ENCODE measurements around the gene LAGE3. TPM values are rescaled to one million over a fixed set of nuclear protein-coding genes. Genes with fewer than 3 reads are reported as not detected.

The LAGE3 gene
- total and polyA plus RNA-seq, 2 donors from 2014 or later = 10.0 to 29.0 TPM

DNA sequence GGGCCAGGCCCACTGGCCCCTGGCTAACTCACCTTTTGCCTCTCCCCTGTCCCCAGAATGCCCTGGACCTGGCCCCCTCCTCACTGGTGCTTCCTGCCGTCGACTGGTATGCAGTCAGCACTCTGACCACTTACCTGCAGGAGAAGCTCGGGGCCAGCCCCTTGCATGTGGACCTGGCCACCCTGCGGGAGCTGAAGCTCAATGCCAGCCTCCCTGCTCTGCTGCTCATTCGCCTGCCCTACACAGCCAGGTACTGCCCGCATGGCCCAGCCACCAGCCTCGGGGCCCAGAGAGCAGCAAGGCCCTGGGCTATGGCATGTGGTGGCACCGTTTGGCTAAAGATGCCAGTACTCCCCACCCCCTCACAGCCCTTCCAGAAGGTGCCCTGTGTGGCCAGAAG lies 46.9 kb downstream of the LAGE3 start:
- no peak for FAIRE-seq
- no peaks in the 10 kb centered on the region for H3K9me3 ChIP-seq (ENCODE audit: control insufficient read depth in 2 of 3, insufficient read depth in 1 of 3, low read length in 3 of 3)
- H3K4me1 ChIP-seq (ENCODE audit: control insufficient read depth in 2 of 3, insufficient read depth in 2 of 3, low read depth in 1 of 3, low read length in 3 of 3) = peaks cover 0 to 5% (median 0%) of the 10 kb centered on the region in 3 donors
- intact Hi-C loops (cut with DNase I) = no loop called here
- H3K4me3 ChIP-seq (ENCODE audit: low read length in 3 of 3) = no peak overlapping the region
- H3K27me3 ChIP-seq (ENCODE audit: control insufficient read depth, insufficient read depth, low read length) = no peaks in the 10 kb centered on the region
- H3K27ac ChIP-seq (ENCODE audit: low read depth in 2 of 2, low read length in 2 of 2) = no peak overlapping the region
- no peak overlapping the region for H3K9ac ChIP-seq (ENCODE audit: low read length in 3 of 3)
- peak in 1 of 5 donors; percentile 23 for DNase-seq
- TF ChIP-seq, protein P1, sequence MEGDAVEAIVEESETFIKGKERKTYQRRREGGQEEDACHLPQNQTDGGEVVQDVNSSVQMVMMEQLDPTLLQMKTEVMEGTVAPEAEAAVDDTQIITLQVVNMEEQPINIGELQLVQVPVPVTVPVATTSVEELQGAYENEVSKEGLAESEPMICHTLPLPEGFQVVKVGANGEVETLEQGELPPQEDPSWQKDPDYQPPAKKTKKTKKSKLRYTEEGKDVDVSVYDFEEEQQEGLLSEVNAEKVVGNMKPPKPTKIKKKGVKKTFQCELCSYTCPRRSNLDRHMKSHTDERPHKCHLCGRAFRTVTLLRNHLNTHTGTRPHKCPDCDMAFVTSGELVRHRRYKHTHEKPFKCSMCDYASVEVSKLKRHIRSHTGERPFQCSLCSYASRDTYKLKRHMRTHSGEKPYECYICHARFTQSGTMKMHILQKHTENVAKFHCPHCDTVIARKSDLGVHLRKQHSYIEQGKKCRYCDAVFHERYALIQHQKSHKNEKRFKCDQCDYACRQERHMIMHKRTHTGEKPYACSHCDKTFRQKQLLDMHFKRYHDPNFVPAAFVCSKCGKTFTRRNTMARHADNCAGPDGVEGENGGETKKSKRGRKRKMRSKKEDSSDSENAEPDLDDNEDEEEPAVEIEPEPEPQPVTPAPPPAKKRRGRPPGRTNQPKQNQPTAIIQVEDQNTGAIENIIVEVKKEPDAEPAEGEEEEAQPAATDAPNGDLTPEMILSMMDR (IDR thresholded peaks at IDR 0.05; ENCODE audit: borderline replicate concordance, extremely low read depth, insufficient read depth) = no peak
- H3K36me3 ChIP-seq (ENCODE audit: control insufficient read depth in 2 of 3, insufficient read depth in 3 of 3, low read length in 3 of 3) = peaks cover 0 to 10% (median 4%) of the 10 kb centered on the region in 3 donors

DNA sequence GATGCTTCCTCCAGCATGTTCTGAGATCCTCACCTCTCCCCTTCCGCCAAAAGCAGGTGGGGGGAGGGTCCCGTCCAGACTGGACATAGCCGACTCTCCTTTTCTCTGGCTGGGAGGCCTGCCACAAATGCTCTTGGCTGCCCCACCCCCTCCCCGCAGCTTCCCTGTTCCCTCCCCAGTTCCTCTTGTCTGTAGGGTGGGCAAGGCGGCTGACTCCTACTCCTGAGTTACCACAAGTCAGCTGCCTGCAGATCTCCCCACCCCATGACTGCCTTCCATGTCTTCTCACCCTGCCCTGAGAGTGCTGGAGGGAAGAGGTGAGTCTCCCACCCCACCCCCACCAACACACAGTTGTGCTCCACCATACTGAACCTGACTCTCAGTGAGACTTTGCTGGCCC lies 47.7 kb downstream of the LAGE3 start:
- FAIRE-seq (no peak), DNase-seq (peak in 1 of 5 donors; percentile 49)
- Histone ChIP-seq H3K4me3 (ENCODE audit: low read length in 3 of 3) (no peak overlapping the region), H3K27me3 (ENCODE audit: control insufficient read depth, insufficient read depth, low read length) (no peaks in the 10 kb centered on the region), H3K9me3 (ENCODE audit: control insufficient read depth in 2 of 3, insufficient read depth in 1 of 3, low read length in 3 of 3) (no peaks in the 10 kb centered on the region), H3K36me3 (ENCODE audit: control insufficient read depth in 2 of 3, insufficient read depth in 3 of 3, low read length in 3 of 3) (peaks cover 0 to 10% (median 4%) of the 10 kb centered on the region in 3 donors), H3K27ac (ENCODE audit: low read depth in 2 of 2, low read length in 2 of 2) (no peak overlapping the region), H3K9ac (ENCODE audit: low read length in 3 of 3) (no peak overlapping the region), H3K4me1 (ENCODE audit: control insufficient read depth in 2 of 3, insufficient read depth in 2 of 3, low read depth in 1 of 3, low read length in 3 of 3) (peaks cover 0 to 5% (median 0%) of the 10 kb centered on the region in 3 donors)
- TF ChIP-seq, protein P1 (IDR thresholded peaks at IDR 0.05; ENCODE audit: borderline replicate concordance, extremely low read depth, insufficient read depth) = no peak
- intact Hi-C loops (cut with DNase I) = no loop called here

DNA sequence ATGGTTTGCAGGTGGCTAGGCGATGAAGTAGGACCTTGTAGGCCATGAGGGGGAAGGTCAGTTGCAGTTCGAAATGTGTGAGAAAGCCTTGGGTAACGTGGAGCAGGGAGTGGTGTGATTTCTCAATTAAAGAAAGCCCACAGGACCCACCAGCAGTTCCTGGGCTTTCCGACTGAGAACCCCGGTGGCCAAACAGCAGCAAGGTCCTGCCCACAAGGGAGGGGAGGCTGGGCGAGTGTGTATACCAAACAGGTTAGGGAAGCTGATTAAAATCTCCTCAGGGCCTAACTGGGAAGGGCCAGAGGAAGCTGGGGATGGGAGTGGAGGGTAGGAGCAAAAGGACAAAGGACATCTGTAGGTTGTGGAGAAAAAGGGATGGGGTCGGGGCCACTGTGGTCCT lies 48.2 kb downstream of the LAGE3 start:
- Histone ChIP-seq H3K4me3 (ENCODE audit: low read length in 3 of 3) (peak overlapping the region in 2 of 3 donors; percentile 7 to 17), H3K9me3 (ENCODE audit: control insufficient read depth in 2 of 3, insufficient read depth in 1 of 3, low read length in 3 of 3) (no peaks in the 10 kb centered on the region), H3K27ac (ENCODE audit: low read depth in 2 of 2, low read length in 2 of 2) (peak overlapping the region in 1 of 2 donors; percentile 60), H3K9ac (ENCODE audit: low read length in 3 of 3) (peak overlapping the region in 1 of 3 donors; percentile 26), H3K27me3 (ENCODE audit: control insufficient read depth, insufficient read depth, low read length) (no peaks in the 10 kb centered on the region), H3K36me3 (ENCODE audit: control insufficient read depth in 2 of 3, insufficient read depth in 3 of 3, low read length in 3 of 3) (peaks cover 0 to 10% (median 4%) of the 10 kb centered on the region in 3 donors), H3K4me1 (ENCODE audit: control insufficient read depth in 2 of 3, insufficient read depth in 2 of 3, low read depth in 1 of 3, low read length in 3 of 3) (peaks cover 0 to 5% (median 0%) of the 10 kb centered on the region in 3 donors)
- TF ChIP-seq, protein P1 (IDR thresholded peaks at IDR 0.05; ENCODE audit: borderline replicate concordance, extremely low read depth, insufficient read depth) = no peak
- DNase-seq (no peak), FAIRE-seq (no peak)
- intact Hi-C loops (cut with DNase I) = no loop called here

DNA sequence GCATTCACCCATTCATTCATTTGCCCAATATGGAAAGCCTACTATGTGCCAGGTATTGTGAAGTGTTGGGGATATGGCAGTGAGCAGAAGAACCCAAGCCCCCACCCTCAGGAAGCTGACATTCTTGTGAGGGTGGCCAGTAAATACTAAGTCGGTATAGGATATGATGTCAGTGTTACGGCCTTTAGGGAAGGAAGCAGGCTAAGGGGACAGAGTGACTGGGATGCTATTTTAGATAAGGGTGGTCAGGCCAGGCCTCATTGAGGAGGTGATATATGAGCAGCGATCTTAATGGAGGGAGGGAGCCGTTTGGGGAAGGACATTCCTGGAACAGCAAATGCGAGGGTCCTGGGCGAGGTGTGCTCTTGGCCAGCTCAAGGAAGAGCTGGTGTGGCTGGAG lies 48.6 kb downstream of the LAGE3 start:
- H3K9ac ChIP-seq (ENCODE audit: low read length in 3 of 3) = peak overlapping the region in 1 of 3 donors; percentile 26
- H3K27ac ChIP-seq (ENCODE audit: low read depth in 2 of 2, low read length in 2 of 2) = peak overlapping the region in 1 of 2 donors; percentile 60
- TF ChIP-seq, protein P1 (IDR thresholded peaks at IDR 0.05; ENCODE audit: borderline replicate concordance, extremely low read depth, insufficient read depth) = no peak
- no peaks in the 10 kb centered on the region for H3K9me3 ChIP-seq (ENCODE audit: control insufficient read depth in 2 of 3, insufficient read depth in 1 of 3, low read length in 3 of 3)
- intact Hi-C loops (cut with DNase I) = no loop called here
- DNase-seq = no peak
- H3K4me1 ChIP-seq (ENCODE audit: control insufficient read depth in 2 of 3, insufficient read depth in 2 of 3, low read depth in 1 of 3, low read length in 3 of 3) = peaks cover 0 to 5% (median 0%) of the 10 kb centered on the region in 3 donors
- H3K36me3 ChIP-seq (ENCODE audit: control insufficient read depth in 2 of 3, insufficient read depth in 3 of 3, low read length in 3 of 3) = peaks cover 0 to 10% (median 4%) of the 10 kb centered on the region in 3 donors
- H3K27me3 ChIP-seq (ENCODE audit: control insufficient read depth, insufficient read depth, low read length) = no peaks in the 10 kb centered on the region
- peak overlapping the region in 2 of 3 donors; percentile 7 to 17 for H3K4me3 ChIP-seq (ENCODE audit: low read length in 3 of 3)
- FAIRE-seq = no peak

Measured in kidney (tissue), 14 donors.